ENCODE data around the gene DVL3. TPM values are rescaled to one million over a fixed set of nuclear protein-coding genes. Genes with fewer than 3 reads are reported as not detected.

DVL3 gene
- polyA plus RNA-seq, 1 donor from 2014 or later: 78.9 TPM

DNA sequence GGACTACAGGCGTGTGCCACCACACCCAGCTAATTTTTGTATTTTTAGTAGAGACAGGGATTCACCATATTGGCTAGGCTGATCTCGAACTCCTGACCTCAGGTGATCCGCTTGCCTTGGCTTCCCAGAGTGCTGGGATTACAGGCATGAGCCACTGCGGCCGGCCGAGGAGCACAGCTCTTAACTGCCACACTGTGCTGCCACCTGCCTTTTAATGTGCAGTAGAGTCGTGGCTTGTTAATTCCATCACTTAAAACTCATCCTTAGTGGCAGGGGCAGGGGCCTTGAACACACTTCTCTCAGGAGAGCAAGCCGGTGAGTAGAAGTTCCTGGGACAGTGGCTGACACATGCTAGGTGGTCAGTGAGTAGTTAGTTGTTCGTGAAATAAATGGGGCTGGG is 43.3 kb downstream of the DVL3 start:
- Histone ChIP-seq H4K20me1 (ENCODE audit: insufficient read depth) (no peaks in the 10 kb centered on the region), H3F3A (ENCODE audit: insufficient read depth, low read length, poor library complexity, severe bottlenecking) (no peaks in the 10 kb centered on the region)

DNA sequence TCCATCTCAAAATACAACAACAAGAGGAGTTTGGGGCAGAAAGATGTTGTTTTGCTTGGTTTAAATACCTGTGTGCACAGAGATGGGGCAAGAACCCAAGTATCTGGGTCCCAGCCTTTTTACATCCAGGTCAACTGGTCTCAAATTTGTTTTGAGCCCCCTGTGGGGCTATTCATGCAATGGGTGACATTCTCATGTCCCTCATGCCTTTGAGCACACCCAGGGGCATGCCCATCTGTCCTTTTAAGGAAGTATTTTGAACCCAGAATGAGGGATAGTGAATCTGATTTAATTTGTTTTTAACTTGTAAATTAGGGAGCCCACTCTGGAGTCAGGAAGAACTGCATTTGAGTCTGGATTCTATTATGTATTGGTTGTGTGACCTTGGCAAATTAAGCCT is 45.6 kb downstream of the DVL3 start:
- TF ChIP-seq TAF1 (IDR thresholded peaks at IDR 0.05; ENCODE audit: low read depth) (no peak), SMC3 (conservative IDR thresholded peaks at IDR 0.05; ENCODE audit: poor library complexity) (no peak), EP300 (conservative IDR thresholded peaks at IDR 0.05; ENCODE audit: poor library complexity, severe bottlenecking) (no peak), POLR2AphosphoS5 (IDR thresholded peaks at IDR 0.05) (no peak), RAD21 (conservative IDR thresholded peaks at IDR 0.05) (no peak), MXI1 (conservative IDR thresholded peaks at IDR 0.05; ENCODE audit: poor library complexity, severe bottlenecking) (no peak), EZH2 (IDR thresholded peaks at IDR 0.05; ENCODE audit: borderline replicate concordance, insufficient read depth, low read length, poor library complexity, severe bottlenecking) (no peak)
- TF ChIP-seq, protein P1, sequence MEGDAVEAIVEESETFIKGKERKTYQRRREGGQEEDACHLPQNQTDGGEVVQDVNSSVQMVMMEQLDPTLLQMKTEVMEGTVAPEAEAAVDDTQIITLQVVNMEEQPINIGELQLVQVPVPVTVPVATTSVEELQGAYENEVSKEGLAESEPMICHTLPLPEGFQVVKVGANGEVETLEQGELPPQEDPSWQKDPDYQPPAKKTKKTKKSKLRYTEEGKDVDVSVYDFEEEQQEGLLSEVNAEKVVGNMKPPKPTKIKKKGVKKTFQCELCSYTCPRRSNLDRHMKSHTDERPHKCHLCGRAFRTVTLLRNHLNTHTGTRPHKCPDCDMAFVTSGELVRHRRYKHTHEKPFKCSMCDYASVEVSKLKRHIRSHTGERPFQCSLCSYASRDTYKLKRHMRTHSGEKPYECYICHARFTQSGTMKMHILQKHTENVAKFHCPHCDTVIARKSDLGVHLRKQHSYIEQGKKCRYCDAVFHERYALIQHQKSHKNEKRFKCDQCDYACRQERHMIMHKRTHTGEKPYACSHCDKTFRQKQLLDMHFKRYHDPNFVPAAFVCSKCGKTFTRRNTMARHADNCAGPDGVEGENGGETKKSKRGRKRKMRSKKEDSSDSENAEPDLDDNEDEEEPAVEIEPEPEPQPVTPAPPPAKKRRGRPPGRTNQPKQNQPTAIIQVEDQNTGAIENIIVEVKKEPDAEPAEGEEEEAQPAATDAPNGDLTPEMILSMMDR (IDR thresholded peaks at IDR 0.05; ENCODE audit: poor library complexity, severe bottlenecking): no peak
- TF ChIP-seq, protein P2, sequence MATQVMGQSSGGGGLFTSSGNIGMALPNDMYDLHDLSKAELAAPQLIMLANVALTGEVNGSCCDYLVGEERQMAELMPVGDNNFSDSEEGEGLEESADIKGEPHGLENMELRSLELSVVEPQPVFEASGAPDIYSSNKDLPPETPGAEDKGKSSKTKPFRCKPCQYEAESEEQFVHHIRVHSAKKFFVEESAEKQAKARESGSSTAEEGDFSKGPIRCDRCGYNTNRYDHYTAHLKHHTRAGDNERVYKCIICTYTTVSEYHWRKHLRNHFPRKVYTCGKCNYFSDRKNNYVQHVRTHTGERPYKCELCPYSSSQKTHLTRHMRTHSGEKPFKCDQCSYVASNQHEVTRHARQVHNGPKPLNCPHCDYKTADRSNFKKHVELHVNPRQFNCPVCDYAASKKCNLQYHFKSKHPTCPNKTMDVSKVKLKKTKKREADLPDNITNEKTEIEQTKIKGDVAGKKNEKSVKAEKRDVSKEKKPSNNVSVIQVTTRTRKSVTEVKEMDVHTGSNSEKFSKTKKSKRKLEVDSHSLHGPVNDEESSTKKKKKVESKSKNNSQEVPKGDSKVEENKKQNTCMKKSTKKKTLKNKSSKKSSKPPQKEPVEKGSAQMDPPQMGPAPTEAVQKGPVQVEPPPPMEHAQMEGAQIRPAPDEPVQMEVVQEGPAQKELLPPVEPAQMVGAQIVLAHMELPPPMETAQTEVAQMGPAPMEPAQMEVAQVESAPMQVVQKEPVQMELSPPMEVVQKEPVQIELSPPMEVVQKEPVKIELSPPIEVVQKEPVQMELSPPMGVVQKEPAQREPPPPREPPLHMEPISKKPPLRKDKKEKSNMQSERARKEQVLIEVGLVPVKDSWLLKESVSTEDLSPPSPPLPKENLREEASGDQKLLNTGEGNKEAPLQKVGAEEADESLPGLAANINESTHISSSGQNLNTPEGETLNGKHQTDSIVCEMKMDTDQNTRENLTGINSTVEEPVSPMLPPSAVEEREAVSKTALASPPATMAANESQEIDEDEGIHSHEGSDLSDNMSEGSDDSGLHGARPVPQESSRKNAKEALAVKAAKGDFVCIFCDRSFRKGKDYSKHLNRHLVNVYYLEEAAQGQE (IDR thresholded peaks at IDR 0.05; ENCODE audit: borderline replicate concordance): no peak
- H3K9ac ChIP-seq (ENCODE audit: low read length): no peak overlapping the region
- no peak overlapping the region for H3K4me3 ChIP-seq (ENCODE audit: low read length)
- no peaks in the 10 kb centered on the region for H3K9me3 ChIP-seq (ENCODE audit: low read length)
- no peak overlapping the region for H2AFZ ChIP-seq (ENCODE audit: low read depth, low read length)
- H3K27ac ChIP-seq (ENCODE audit: low read length): no peak overlapping the region
- no peaks in the 10 kb centered on the region for H4K20me1 ChIP-seq (ENCODE audit: insufficient read depth)
- H3K79me2 ChIP-seq (replicated peaks; ENCODE audit: insufficient read depth, low read length): no peaks in the 10 kb centered on the region
- H3F3A ChIP-seq (ENCODE audit: insufficient read depth, low read length, poor library complexity, severe bottlenecking): no peaks in the 10 kb centered on the region
- H3K27me3 ChIP-seq (ENCODE audit: insufficient read depth, low read depth, low read length): no peaks in the 10 kb centered on the region
- no peaks in the 10 kb centered on the region for H3K9me2 ChIP-seq (ENCODE audit: insufficient read depth, low read length)
- H3K4me2 ChIP-seq (ENCODE audit: low read length): no peak overlapping the region
- no peaks in the 10 kb centered on the region for H3K36me3 ChIP-seq (ENCODE audit: insufficient read depth, low read length)

More for the DNA sequence above, 43.3 kb downstream of the DVL3 start:
- Histone ChIP-seq H3K36me3 (ENCODE audit: insufficient read depth, low read length) (no peaks in the 10 kb centered on the region), H3K79me2 (replicated peaks; ENCODE audit: insufficient read depth, low read length) (no peaks in the 10 kb centered on the region), H3K9me2 (ENCODE audit: insufficient read depth, low read length) (no peaks in the 10 kb centered on the region), H3K9ac (ENCODE audit: low read length) (no peak overlapping the region), H2AFZ (ENCODE audit: low read depth, low read length) (no peak overlapping the region), H3K9me3 (ENCODE audit: low read length) (no peaks in the 10 kb centered on the region), H3K27me3 (ENCODE audit: insufficient read depth, low read depth, low read length) (no peaks in the 10 kb centered on the region), H3K4me2 (ENCODE audit: low read length) (no peak overlapping the region), H3K4me3 (ENCODE audit: low read length) (no peak overlapping the region), H3K27ac (ENCODE audit: low read length) (no peak overlapping the region)
- no peak for TF ChIP-seq TAF1 (IDR thresholded peaks at IDR 0.05; ENCODE audit: low read depth)
- TF ChIP-seq, protein P2 (IDR thresholded peaks at IDR 0.05; ENCODE audit: borderline replicate concordance): no peak
- no peak for TF ChIP-seq SMC3 (conservative IDR thresholded peaks at IDR 0.05; ENCODE audit: poor library complexity)
- TF ChIP-seq POLR2AphosphoS5 (IDR thresholded peaks at IDR 0.05): no peak
- TF ChIP-seq, protein P1 (IDR thresholded peaks at IDR 0.05; ENCODE audit: poor library complexity, severe bottlenecking): no peak
- no peak for TF ChIP-seq MXI1 (conservative IDR thresholded peaks at IDR 0.05; ENCODE audit: poor library complexity, severe bottlenecking)

All from neural cell (in vitro differentiated cells).